ENCODE results near the gene EVX1.

EVX1 gene

DNA sequence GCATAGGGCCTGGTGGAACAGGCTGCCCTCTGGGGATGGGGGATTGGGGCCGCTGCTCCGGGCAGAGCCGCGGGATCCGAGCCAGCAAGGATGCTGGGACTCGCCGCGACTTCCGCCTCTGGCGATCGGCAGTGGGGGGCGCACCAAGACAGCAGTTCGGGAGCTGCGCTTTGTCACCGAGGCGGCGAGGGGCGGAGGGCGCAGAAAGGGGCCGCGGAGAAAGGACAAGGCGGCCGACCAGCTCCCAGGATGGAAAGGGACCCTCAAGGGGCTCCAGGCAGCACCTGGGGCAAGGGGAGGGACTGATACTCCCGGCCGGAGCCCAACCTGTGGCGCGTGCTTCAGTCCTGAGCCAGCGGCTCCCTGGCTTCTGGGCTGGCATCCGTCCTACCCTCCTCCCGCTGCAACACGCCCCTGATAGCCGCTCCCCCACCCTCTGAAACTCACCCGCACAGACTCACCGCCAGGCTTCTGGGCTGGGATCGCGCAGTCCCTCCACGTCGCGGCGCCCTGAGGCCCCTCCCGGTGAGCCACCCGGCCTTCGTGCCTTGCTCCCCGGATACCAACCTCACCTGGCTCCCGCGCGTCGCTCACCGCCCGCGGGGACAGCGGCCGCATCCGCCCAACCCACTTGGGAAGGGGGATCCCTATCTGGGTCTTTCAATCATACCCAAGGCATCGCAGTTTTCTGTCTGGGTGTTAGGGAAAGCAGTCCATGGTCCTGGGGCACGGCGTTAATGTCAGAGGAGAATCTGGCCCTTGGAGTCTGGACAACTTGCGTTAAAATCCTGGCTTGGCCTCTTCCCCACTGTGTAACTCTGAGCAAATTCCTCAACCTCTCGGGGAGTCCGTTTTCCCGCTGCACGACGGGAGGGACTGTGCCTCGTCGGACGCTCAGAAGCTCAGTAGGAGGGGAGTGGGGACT, 7.0 kb upstream of the EVX1 start:
- no peak for DNase-seq

GRCh38 chr7:27237735-27238334, 4.8 kb upstream of the EVX1 start:
- DNase-seq, result no peak

DNA sequence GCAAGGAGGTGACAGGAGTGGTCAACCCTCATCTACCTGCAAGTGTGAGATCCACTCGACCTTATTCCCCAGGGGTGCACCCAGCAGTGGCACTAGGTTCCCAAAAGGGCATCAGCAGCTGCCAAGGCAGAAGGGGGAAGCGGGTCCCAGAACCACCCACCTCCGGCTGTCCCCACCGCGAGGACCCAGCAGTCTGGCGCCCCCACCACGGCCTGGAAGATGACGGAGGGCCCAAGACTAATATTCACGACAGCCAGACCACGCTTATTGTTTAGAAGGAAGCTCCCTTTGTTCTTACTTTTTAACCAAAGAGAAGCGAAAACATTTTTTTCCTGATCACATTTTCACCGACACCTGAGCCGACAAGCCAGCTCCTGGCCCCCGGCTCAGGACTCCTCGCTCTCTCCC, 3.6 kb upstream of the EVX1 start:
- no peak for DNase-seq

GRCh38 chr7:27239387-27240014, 3.1 kb upstream of the EVX1 start:
- no peak for DNase-seq

GRCh38 chr7:27240015-27240731, 2.4 kb upstream of the EVX1 start:
- no peak for DNase-seq

DNA sequence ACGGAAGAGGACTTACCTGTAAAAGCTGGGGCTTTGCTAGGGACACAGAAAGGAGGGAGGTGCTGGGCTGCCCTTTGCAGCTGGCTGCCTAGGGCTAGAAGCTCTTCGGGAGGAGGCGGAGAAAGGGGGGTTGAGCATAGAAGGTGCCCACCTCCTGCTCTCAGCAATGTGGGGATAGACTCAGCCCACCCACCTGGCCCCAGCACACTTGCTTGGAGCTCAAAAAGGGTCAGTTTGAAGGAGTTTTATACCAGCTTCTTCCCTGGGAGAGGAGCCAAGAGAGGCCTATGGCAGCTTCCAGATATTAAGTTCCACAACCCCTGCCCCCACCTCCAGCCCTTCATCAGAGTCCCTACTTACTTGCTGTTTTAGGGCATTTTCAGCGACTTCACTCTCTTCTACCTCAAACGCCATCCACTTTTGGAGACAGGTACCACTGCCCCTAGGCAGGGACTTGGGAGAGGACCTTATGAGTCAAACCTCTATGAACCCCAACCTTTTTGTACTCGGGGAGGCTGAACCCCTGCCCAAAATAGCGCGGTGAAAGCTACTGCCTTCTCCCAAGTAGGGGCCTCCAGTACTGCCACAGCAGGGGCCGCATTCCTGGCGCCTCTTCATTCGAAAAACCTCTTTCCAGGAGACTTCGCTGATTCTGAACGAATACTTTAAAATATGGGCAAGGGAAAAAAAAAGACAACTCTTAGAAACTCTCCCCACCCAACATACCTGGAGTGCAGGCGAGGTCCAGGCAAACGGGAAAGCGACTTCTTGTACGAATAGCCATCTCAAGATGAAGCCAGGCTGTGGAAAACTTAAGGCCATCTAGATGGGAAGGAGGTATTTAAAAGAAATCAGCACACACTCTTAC, 1.2 kb upstream of the EVX1 start:
- DNase-seq, result no peak

- no peak for DNase-seq
These were observed 448 bp upstream of the EVX1 start for GRCh38 chr7:27242154-27242553.

DNA sequence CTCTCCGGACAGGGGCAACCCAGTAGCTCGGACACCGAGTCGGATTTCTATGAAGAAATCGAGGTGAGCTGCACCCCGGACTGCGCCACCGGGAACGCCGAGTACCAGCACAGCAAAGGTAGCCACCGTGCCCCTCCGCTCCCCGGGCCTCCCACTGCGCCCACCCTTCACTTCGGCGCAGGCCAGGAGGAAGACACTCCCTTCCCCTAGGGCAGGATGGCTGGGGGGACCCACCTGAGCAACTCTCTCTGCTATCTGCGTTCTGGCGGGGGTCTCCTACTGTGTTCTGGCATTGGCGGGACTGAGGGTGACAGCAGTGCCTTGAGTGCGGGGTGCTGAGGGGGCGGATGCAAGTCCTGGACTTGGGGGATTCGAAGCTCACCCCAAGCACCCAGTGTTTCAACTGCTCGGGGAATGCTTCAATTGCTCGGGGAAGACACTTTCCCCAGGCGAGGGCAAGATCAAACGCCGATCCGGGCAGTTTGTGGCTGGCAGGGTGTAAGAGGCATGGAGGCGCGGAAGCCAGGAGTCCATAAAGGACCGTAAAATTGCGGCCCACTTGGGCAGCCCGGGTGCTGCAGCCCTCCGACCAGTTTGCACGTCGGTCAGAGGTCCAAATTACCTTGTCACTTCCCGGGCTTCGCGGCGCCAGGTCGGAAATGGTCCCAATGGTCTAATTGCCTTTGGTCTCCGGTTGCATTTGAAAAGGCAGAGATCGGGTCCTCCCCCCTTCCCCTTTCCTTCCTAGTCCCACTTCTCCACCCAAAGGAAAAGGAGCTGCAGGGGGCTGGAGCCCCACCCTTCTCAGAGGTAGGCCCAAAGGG, 950 bp downstream of the EVX1 start:
- DNase-seq, result no peak

GRCh38 chr7:27244488-27245123, 2.0 kb downstream of the EVX1 start:
- DNase-seq, result no peak

DNA sequence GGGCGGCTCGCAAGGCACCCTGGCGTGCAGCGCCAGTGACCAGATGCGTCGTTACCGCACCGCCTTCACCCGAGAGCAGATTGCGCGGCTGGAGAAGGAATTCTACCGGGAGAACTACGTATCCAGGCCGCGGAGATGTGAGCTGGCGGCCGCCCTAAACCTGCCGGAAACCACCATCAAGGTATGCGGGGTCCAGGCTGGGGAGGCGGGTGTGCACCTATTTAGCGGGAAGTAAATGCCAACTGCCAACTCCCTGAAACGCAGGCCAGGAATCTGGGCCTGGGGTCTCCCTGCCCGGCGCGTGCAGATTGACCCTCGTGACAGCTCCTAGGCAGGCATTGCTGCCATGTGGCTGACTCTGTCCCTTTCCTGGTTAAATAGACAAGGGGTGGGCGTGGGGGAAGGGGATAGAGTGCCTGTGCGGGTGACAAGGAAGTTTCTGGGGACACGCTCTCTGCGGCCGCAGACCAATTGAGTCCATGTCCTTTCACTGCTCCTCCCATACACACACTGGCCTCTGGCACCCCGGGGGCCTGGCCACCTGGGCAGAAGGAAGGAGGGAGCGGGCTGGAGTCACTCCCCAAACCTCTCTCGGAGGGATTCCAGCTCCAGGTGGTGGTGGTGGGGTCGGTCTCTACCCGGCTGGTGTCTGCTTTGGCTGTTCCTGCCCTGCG, 2.7 kb downstream of the EVX1 start:
- DNase-seq, result no peak

DNA sequence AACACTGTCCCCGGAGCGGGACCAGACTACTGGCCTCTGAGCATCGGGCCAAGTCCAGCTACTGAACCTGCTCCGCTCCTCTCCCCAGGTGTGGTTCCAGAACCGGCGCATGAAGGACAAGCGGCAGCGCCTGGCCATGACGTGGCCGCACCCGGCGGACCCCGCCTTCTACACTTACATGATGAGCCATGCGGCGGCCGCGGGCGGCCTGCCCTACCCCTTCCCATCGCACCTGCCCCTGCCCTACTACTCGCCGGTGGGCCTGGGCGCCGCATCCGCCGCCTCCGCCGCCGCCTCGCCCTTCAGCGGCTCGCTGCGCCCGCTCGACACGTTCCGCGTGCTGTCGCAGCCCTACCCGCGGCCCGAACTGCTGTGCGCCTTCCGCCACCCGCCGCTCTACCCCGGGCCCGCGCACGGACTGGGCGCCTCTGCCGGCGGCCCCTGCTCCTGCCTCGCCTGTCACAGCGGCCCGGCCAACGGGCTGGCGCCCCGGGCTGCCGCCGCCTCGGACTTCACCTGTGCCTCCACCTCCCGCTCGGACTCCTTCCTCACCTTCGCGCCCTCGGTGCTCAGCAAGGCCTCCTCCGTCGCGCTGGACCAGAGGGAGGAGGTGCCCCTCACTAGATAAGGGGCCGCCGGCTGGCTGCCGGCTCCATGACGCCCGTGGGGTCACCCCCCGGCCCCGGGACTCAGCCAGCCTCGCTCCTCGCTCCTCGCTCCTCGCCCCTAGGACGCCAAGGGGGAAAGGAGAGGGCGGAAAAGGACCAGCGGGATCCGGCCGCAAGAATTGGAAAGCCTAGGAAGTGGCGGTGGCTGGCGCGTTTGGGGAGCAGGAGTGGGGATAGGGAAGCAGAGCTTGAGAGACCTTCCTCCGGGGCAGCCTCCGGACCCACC, 3.4 kb downstream of the EVX1 start:
- no peak for DNase-seq

DNA sequence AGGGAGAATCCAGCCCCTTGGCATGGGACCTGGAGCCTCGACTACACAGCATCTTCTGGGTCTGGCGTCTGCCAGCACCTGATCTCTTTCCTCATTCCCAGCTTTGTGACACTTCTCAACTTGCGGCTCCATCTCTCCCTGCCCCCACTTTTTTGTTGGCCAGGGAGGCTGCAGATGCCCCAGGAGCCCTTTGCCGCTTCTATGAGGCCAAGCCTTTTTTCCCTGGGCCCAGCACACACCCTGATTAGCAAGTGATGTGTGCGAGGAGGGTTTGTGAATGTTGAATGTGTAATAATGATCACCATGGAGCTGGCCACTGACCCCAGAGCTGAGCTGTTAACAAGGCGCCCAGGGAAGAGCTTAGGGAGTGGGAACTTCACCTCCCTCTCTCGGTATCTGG, 4.4 kb downstream of the EVX1 start:
- DNase-seq, result no peak

DNA sequence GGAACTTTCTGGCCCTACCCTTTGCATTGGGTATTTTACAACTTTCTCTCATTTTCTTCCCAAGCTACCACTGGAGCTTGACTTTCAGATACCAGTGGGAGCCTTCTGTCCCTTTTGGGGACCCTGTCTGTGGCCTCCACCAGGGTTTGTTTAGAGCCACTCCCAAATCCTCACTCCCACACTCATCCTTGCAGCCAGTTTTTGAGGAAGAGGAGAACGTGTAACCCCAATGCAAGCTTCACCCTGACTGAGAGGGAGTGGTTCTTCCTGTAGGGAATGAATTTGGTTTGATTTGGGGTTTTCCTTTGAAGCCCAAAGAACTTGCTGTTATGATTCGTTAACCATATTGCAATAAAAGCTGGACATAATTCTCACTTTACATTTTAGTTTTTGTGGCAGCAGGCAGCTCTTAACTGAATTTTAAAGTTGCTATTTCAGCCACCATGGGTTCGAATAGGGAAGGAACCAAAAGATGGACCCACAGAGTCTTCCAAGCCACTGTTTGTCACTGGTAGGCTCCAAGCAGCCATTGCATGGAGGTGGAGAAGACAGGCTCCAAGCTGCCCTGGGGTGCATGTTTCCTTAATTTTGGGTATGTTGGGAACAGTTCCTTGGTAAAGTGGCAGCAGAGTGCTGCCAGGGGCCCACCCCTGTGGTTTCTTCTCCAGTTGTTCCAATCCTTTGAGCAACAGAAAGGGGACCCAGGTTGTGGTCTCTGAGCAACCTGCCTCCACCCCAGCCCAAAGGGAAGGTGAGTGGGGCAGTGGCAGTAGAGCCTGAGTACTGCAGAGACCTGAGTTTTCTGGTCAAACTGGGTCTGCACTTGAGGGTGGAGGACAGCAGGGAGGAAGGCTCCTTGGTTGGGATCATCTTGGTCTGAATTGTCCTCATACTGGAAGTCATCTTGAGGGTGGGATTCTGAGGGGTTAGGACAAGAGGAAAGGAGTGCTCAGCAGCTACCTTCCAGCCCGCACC, 5.1 kb downstream of the EVX1 start:
- no peak for DNase-seq

- no peak for DNase-seq
These were observed 5.8 kb downstream of the EVX1 start for GRCh38 chr7:27248427-27248806.

- no peak for DNase-seq
These were observed 6.5 kb downstream of the EVX1 start for GRCh38 chr7:27248911-27249723.

DNA sequence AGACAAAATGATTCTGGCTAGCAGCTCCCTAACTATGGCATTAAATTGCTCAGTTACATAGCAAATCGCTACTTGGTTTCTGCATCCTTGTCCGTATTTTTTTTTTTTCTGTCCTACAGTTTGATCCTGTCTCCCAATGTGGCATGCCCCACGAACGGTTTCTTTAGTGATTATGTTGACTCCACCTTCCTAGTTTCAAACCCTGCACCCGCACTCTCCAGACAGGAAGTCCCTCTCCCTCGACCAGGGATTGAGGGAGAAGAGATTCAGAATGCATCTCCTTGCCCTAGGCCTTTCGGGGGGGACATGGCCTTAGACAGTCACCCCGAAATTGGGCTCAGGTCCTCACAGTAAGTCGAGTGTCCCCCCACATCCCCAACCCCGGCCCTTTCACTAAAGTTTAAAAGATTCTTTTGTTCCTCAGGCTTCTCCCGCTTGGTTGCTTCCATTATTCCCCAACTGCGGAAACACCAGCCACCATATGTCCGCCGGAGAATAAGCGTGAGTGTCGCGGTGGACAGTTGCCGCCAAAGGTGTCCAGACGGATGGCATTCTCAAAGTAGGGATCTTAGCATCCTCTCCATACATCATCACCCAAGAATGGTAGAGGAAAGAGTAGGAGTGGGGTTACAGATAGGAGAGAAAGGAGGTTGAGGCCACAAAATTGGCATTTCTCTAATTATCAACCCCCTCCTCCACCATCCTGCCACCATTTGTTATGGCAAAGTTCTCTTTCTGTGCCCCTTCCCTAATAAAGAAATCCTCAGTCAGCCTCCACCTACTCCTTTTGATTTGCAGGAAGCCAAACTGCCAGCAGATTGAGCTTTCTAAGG, 7.3 kb downstream of the EVX1 start:
- no peak for DNase-seq
